ENCODE data around the gene NEK10. TPM values are rescaled to one million over a fixed set of nuclear protein-coding genes. Genes with fewer than 3 reads are reported as not detected.

NEK10 gene
- total and polyA plus RNA-seq, 2 of the 13 experiments (the other 11 are each of a cell fraction or from before 2014, with no cell fraction given) = 2.8 to 14.2 TPM

DNA sequence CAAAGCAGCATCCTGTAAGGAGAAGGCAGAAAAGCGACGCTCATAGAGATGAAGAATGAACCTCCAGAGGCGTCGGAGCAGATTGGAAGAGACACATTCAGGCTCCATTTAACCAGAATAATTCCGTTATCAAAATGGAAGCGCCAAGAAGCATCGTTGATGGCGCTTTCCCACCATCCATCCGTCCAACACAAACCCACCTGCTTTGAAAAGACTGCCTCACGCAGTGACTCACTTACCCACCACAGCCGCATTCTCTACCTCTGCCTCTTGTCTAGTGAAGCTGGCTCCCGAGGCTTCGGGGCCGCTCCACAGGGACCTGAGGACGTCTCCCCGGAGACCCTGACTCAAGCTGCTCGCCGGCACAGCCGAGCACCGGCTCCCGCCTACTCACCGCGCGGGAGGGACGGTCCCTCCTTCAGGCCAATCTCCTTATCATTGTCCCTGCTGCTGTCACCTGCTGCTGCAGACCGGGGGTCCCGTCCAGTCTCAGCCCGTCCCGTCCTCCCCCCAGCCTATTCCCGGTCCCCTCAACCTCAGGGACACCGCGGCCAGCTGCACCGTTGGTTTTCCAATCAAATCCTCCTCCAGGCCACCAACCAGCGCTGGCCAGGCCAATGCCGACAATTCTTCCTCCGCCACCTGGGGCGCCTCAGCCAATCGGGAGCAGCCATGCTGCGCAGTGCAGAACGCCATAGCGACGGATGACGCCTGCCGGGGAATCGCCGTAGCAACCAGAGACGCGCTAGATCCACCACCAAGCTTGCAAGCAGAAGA is at the start of gene NEK10 (continued):
- TF ChIP-seq, protein P1, sequence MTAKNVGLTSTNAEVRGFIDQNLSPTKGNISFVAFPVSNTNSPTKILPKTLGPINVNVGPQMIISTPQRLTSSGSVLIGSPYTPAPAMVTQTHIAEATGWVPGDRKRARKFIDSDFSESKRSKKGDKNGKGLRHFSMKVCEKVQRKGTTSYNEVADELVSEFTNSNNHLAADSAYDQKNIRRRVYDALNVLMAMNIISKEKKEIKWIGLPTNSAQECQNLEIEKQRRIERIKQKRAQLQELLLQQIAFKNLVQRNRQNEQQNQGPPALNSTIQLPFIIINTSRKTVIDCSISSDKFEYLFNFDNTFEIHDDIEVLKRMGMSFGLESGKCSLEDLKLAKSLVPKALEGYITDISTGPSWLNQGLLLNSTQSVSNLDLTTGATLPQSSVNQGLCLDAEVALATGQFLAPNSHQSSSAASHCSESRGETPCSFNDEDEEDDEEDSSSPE (CRISPR knock-in tag; IDR thresholded peaks at IDR 0.05) = peak; percentile 76
- TF ChIP-seq CHCHD3 (CRISPR knock-in tag; IDR thresholded peaks at IDR 0.05) = no peak
- TF ChIP-seq CREM (IDR thresholded peaks at IDR 0.05) = peak; percentile 63
- no peak for TF ChIP-seq CREM (CRISPR knock-in tag; IDR thresholded peaks at IDR 0.05)
- TF ChIP-seq FOXA3 (CRISPR knock-in tag; IDR thresholded peaks at IDR 0.05) = peak; percentile 50; the same call in 1 of the 2 replicates
- TF ChIP-seq BRD4 (CRISPR knock-in tag; IDR thresholded peaks at IDR 0.05) = 0 out of 2 replicates have a peak, but pooled peaks have one; percentile 20
- TF ChIP-seq MTF1 (CRISPR knock-in tag; IDR thresholded peaks at IDR 0.05) = no peak
- TF ChIP-seq RFX1 (IDR thresholded peaks at IDR 0.05) = peak; percentile 100
- TF ChIP-seq SETDB1 (CRISPR knock-in tag; IDR thresholded peaks at IDR 0.05; ENCODE audit: borderline replicate concordance) = no peak
- TF ChIP-seq, protein P2, sequence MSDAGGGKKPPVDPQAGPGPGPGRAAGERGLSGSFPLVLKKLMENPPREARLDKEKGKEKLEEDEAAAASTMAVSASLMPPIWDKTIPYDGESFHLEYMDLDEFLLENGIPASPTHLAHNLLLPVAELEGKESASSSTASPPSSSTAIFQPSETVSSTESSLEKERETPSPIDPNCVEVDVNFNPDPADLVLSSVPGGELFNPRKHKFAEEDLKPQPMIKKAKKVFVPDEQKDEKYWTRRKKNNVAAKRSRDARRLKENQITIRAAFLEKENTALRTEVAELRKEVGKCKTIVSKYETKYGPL (CRISPR knock-in tag; IDR thresholded peaks at IDR 0.05) = no peak
- TF ChIP-seq ZNF496 (CRISPR knock-in tag; IDR thresholded peaks at IDR 0.05; ENCODE audit: insufficient replicate concordance) = no peak
- no peak for TF ChIP-seq ZNF773 (CRISPR knock-in tag; IDR thresholded peaks at IDR 0.05; ENCODE audit: borderline replicate concordance)
- TF ChIP-seq HNRNPL (IDR thresholded peaks at IDR 0.05; ENCODE audit: low read depth, low read length) = no peak
- 0 out of 2 replicates have a peak, but pooled peaks have one; percentile 23 for TF ChIP-seq ZBTB38 (CRISPR knock-in tag; IDR thresholded peaks at IDR 0.05)
- TF ChIP-seq ZSCAN22 (CRISPR knock-in tag; IDR thresholded peaks at IDR 0.05) = no peak
- TF ChIP-seq, protein P3, sequence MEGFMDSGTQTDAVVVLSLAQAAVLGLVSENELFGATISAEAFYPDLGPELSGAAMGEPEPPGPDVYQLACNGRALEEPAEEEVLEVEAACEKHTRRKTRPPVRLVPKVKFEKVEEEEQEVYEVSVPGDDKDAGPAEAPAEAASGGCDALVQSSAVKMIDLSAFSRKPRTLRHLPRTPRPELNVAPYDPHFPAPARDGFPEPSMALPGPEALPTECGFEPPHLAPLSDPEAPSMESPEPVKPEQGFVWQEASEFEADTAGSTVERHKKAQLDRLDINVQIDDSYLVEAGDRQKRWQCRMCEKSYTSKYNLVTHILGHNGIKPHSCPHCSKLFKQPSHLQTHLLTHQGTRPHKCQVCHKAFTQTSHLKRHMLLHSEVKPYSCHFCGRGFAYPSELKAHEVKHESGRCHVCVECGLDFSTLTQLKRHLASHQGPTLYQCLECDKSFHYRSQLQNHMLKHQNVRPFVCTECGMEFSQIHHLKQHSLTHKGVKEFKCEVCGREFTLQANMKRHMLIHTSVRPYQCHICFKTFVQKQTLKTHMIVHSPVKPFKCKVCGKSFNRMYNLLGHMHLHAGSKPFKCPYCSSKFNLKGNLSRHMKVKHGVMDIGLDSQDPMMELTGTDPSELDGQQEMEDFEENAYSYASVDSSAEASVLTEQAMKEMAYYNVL (CRISPR knock-in tag; IDR thresholded peaks at IDR 0.05; ENCODE audit: borderline replicate concordance) = no peak
- TF ChIP-seq TCF7L2 (IDR thresholded peaks at IDR 0.05; ENCODE audit: low read depth, low read length) = no peak
- TF ChIP-seq, protein P4, sequence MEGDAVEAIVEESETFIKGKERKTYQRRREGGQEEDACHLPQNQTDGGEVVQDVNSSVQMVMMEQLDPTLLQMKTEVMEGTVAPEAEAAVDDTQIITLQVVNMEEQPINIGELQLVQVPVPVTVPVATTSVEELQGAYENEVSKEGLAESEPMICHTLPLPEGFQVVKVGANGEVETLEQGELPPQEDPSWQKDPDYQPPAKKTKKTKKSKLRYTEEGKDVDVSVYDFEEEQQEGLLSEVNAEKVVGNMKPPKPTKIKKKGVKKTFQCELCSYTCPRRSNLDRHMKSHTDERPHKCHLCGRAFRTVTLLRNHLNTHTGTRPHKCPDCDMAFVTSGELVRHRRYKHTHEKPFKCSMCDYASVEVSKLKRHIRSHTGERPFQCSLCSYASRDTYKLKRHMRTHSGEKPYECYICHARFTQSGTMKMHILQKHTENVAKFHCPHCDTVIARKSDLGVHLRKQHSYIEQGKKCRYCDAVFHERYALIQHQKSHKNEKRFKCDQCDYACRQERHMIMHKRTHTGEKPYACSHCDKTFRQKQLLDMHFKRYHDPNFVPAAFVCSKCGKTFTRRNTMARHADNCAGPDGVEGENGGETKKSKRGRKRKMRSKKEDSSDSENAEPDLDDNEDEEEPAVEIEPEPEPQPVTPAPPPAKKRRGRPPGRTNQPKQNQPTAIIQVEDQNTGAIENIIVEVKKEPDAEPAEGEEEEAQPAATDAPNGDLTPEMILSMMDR (CRISPR knock-in tag; IDR thresholded peaks at IDR 0.05) = no peak; the same call in 1 of the 2 replicates
- TF ChIP-seq SRF (IDR thresholded peaks at IDR 0.05; ENCODE audit: low read depth, low read length) = no peak
- peak; percentile 64; the same call in 1 of the 2 replicates for TF ChIP-seq ARHGAP35 (CRISPR knock-in tag; IDR thresholded peaks at IDR 0.05; ENCODE audit: borderline replicate concordance)
- TF ChIP-seq, protein P5, sequence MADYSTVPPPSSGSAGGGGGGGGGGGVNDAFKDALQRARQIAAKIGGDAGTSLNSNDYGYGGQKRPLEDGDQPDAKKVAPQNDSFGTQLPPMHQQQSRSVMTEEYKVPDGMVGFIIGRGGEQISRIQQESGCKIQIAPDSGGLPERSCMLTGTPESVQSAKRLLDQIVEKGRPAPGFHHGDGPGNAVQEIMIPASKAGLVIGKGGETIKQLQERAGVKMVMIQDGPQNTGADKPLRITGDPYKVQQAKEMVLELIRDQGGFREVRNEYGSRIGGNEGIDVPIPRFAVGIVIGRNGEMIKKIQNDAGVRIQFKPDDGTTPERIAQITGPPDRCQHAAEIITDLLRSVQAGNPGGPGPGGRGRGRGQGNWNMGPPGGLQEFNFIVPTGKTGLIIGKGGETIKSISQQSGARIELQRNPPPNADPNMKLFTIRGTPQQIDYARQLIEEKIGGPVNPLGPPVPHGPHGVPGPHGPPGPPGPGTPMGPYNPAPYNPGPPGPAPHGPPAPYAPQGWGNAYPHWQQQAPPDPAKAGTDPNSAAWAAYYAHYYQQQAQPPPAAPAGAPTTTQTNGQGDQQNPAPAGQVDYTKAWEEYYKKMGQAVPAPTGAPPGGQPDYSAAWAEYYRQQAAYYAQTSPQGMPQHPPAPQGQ (CRISPR knock-in tag; IDR thresholded peaks at IDR 0.05; ENCODE audit: borderline replicate concordance) = no peak
- TF ChIP-seq ZNF3 (CRISPR knock-in tag; IDR thresholded peaks at IDR 0.05) = no peak
- TF ChIP-seq ZSCAN29 (CRISPR knock-in tag; conservative IDR thresholded peaks at IDR 0.05) = no peak
- no peak for TF ChIP-seq FOXM1 (CRISPR knock-in tag; IDR thresholded peaks at IDR 0.05)

All from HepG2 (cell line).